RPMI7951 (cell line): ENCODE measurements around the gene TBC1D5. TPM values are rescaled to one million over a fixed set of nuclear protein-coding genes. Genes with fewer than 3 reads are reported as not detected.
"Not testable (repeated sequence)": the region's sequence is repeated elsewhere in the genome, so short reads cannot be mapped to it uniquely, and the experiment has no call there.

Source experiments
- DNase-seq: peaks from one replicate; pipeline ENCODE4 v3.0.0-alpha.2; 2012; ENCODE audit warnings: low read depth
- total RNA-seq: library from RNA; depleted of rRNA; stranded (reverse); fragments of >200 nt; shearing (Covaris generic); gene quantifications from 2 replicates; pipeline ENCODE4 v1.2.3, GENCODE V29; 2014

Gene TBC1D5
- total RNA-seq, 1 experiment from 2014 or later = 78.2 TPM

DNA sequence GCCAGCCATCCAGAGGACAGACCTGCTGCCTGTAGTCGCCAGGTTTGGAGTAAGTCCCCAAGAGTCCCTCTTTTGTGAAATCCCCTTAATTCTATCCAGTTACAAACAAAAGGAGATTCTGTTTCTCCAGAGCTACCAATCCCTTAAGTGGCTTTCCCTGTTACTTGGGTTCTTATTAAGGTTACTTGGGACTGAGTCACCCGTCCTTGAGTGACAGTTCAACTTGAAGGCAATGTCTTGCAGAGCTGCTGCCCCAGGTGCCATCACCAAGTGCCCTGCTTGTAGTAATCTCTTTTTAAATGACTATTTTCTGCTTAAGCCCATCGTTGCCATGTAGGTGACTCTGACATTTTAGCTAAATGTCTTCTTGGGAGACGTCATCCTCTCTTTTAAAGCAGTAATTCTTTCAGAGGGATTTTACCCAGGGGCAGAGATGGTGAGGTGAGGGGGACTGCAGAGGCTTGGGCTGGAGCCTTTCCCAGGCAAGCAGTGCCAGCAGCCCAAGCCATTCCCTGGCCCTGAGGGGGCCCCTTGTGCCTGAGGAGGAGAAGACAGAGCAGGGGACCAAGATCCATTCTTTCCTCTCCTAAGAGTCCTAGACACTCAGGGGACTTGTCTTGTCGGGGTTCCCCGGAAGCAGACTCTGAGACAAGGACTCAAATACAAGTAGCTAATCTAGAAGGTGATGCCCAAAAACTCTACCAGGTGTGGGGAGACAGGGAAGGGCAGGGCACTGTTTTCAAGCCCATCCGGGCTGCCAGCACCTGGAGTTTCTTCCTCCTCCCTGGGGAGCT is 604.0 kb downstream of the TBC1D5 start:
- DNase-seq = no peak

DNA sequence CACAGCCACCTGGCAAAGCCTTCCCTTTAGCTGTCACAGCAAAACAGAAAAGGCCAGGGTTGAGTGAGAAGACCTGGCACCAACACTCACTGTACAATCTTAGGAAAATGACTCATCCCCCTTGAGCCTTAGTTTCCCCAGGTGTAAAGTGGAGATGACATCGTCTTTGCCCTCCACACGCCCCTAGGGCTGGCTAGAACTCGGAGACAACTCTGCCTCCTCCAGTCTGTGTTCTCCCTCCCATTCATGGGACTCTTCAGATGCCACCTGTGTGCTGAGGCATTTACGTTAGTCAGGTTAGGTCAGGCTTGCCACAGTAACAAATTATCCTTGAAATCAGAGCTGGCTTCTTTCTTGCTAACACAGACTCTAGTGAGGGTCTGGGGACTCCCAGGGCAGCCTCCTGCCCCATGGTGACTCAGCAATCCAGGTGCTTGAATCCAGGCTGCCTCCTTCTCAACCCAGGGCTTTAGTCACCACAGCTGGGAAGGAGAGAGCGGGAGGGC is 605.1 kb downstream of the TBC1D5 start:
- no peak for DNase-seq

DNA sequence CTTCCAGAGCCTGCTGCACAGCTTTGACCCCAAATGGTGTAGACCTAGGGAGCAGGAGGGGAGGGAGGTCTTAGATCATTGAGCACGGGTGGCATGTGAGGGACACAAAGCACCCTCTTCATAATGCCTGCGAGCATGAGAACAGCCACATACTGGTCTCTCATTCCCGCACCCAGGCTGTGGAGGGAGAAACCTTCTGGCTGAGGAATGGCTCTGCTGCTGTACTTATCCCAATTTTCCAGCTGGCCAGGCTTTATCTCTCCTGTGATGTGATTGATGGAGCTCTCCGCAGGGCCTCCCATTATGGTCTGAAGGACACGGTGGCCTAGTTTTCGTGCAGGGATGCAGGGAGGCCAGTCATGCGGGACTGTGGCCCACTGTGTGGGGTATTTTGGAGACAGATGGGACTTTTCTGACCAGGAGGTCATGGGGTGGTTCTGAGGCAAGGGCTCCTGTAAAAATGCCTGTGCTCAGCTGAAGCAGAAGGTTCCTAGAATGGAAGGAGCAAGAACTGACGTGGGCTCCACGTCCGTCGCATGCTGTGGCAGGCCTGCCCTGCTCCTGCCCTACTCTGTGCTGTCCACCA is 606.2 kb downstream of the TBC1D5 start:
- no peak for DNase-seq

DNA sequence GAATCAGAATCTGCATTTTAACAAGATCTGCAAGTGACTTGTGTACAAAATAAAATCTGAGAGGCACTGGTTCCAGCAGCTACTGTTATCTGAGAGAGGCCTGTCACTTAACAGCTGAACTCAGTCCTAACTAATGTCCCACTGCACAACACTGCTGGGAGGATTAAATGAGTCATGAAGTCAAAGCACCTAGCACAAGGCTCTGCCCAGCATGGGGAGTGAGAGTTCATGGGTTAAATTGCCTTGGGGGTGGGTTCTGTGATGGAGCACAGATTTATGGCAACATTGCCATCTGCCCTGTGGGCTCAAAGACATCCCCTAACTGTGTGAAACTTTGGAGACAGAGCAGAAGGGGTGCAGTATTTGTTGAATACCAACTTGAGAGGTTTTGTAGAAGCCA is 606.7 kb downstream of the TBC1D5 start:
- no peak for DNase-seq

DNA sequence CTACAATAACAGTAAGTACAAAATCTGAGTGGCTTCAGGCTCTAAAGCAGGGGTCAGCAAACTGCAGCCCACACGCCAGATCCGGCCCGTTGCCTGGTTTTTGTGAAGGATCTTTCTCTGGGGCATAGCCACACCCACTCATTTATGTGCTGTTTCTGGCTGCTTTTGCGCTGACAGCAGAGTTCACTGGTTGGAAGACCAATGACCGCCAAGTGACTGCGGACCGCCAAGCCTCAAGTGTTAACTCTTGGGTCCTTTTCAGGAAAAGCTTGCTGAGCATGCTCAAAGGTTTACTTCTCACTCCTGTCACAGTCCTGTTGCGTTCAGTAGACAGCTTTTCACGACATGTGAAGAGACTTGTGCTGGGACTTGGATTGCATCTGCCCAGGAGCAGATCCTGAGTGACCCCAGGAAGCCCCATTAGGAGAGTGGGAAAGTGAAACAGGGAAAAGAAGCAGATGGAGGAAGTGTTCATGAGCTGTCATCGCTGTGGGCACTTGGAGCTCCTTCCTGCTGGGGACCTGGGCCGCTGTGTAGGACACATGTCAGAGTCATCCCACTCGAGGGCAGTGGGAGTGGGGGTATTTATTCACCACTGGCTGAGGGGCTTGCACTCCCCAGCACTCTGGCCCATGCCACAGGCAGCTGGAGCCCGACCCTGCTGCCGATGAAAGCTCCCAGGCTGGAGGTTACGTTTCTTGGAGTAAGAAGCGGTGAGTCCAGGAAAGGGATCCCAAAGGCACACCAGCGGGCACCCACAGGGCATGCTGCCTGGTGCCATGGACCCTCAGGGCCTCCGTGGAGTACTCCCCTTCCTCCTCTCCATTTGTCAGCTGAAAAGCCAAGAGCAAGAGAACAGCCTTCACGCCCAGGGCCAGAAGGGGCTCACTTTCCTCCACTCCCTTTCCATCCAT is 608.5 kb downstream of the TBC1D5 start:
- DNase-seq = peak; percentile 39

DNA sequence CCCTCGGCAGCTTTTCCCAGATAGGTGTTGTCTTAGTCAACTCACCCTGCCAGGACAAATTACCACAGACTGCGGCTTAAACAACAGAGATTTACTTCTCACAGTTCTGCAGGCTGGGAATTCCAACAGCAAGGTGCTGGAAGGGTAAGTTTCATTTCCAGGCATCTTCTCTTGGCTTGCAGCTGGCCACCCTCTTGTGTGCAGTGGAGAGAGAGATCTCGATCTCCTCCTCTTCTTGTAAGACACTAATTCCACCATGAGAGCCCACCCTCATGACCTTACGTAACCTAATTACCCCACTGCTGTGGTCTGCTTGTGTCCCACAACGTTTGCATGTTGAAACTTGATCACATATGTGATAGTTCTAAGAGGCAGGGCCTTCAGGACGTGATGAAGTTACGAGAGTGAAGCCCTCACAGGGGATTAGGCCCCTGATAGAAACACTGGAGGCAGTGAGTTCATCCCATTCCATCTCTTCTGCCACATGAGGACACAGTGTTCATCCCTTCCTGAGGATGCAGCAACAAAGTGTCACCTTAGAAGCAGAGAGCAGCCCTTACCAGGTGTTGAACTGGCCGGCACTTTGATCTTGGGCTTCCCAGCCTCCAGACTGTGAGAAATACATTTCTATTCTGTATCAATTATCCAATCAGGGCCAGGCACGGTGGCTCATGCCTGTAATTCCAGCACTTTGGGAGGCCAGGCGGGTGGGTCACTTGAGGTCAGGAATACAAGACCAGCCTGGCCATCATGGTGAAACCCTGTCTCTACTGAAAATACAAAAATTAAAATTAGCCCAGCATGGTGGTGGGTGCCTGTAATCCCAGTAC is 609.9 kb downstream of the TBC1D5 start:
- no peak for DNase-seq

DNA sequence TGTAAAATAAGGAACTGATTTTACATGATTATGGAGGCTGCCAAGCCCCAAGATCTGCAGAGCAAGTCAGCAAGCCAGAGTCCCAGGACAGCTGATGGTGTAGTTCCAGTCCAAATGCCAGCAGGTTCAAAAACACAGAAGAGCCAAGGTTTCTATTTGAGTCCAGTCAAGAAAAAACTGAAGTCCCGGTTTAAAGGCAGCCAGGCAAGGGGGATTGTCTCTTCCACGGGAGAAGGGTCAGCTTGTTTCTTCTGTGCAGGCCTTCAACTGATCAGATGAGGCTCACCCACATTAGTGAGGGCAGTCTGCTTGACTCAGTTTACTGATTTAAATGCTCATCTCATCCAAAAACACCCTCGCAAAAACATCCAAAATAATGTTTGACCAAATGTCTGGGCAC is 611.5 kb downstream of the TBC1D5 start:
- no peak for DNase-seq

DNA sequence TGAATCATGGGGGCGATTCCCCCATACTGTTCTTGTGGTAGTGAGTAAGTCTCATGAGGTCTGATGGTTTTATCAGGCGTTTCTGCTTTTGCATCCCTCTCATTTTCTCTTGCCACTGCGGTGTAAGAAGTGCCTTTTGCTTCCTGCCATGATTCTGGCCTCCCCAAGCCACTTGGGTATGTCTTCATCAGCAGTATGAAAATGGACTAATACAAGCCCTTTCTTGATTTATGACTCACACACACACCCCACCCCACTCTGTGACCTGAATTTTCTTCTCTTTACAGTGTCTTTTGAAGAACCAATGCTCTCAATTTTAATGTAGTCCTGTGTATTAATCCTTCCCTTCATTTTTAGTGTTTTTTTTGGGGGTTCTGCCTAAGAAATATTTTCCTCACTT is 612.9 kb downstream of the TBC1D5 start:
- DNase-seq = no peak

DNA sequence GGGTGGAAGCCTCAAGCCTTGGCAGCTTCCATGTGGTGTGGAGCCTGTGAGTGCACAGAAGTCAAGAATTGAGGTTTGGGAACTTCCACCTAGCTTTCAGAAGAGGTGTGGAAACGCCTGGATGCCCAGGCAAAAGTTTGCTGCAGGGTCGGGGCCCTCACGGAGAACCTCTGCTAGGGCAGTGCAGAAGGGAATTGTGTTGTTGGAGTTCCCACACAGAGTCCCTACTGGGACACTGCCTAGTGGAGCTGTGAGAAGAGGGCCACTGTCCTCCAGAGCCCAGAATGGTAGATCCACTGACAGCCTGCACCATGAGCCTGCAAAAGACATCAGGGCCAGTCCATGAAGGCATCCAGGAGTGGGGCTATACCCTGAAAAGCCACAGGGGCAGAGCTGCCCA is 613.8 kb downstream of the TBC1D5 start:
- not testable (repeated sequence) for DNase-seq

DNA sequence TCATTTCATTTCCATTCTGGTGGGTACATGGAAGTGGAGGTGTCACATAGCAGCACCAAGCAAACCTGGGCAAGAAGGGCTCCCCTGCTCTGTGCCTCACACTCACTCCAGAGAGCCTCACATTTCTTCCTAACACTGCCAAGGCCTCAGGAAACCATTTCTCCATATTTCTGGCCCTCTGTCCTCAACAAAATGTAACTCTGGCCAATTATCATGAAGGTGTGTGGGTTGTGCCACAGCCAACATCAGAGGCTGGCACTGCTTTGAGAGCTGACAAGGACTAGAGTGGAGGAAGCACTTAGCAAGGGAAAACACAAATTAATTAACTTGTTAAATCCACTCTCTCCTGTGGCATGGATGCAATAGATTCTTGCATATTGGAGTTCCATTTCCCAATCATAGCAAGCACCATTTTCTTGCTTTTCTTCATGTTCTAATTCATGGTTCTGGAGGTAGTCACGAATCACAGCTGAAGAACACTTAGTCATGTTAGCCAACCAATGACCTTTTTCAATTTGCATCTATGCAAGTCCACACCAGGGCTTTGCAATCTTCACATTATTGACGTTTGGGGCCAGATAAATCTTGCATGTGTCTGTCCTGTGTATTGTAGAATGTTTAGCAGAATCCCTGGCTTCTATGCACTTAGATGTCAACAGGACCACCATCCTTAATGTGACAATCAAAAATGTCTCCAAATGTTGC is 616.5 kb downstream of the TBC1D5 start:
- no peak for DNase-seq

DNA sequence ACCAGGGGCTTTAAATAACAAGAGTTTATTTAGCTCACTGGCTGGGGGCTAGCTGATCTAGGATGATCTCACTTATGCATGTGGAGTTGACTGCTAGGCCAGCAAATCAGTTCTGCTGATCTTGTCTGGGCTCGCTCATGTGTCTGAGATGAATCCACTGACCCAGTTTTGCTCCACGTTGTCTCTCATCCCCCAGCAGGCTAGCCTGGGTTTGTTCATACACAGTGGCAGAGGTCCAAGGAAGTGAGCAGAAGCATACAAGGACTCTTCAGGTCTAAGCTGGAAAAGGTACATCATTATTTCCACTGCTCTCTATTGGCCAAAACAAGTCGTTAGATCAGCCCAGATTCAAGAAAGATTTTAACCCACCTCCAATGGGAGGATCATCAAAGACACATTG is 619.7 kb downstream of the TBC1D5 start:
- no peak for DNase-seq

DNA sequence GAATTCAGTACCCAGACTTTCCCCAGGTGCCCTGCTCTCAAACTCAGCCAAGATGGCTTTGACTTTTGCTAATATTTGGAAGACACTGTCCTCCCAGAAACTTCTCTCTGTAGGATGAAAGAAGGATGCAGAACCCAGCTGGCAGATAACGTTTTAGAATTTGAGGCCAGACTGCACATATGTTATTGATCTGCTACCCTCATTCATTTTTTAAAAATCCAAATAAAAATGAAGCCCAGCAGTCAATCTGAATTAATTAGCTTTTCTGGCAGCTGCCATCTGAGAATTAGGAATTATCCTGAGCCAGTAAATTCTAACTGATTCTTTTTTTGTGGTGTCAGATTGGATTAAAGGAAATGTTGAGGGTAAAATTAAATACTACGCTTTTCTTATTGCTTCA is 621.1 kb downstream of the TBC1D5 start:
- DNase-seq = no peak

DNA sequence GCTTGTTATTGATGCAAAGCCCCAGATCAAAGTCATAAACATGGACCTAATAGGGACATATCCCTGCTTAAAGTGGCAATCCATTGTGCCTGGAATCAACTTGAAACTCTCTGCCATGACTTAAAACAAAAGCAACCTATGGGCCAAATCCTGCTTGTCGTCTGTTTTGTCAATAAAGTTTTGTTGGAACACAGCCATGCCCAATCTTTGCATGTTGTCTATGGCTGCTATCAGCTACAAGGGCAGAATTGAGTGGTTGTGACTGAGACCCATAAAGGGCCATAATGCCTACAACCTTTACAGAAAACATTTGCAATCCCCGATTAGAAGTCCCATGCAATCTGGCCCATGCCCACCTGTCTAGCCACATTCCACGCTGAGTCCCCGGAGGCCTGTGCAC is 622.3 kb downstream of the TBC1D5 start:
- no peak for DNase-seq

DNA sequence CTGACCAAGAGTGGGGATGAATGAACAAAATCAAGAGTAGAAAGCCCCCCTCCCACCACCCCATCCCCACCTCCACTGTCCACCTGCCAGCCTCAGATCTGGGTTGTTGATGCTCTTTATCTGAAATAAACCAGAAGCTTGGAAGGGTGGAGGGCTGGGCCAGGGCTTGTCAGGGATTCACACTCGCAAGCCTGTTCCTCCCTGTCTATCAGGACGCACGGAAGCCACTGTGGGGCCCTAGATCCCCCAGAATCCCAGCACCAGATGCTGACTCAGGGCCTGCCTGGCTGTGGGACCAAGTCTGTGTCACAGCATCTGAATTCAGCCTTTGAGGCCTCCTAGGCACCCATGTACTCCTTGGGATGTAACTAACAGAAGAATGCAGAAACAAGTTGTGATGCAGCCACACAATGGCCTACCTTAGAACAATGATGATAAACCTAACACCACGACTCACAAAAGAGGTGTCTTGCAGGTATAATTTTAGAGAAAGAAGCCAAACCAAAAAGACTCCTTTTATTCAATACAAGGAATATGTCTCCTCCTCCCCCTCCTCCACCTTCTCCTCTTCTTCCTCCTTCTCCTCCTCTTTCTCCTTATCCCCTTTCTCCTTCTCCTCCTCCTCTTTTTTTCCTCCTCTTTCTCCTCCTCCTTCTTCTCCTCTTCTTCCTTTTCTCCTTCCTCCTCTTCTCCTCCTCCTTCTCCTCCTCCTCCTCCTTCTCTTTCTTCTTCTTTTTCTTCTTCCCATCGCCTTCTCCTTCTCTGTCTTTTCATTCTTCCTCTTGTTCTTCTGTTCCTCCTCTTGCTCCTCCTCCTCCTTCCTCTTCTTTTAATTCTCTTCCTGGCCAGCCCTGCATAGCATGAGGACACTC is 623.0 kb downstream of the TBC1D5 start:
- DNase-seq = no peak

DNA sequence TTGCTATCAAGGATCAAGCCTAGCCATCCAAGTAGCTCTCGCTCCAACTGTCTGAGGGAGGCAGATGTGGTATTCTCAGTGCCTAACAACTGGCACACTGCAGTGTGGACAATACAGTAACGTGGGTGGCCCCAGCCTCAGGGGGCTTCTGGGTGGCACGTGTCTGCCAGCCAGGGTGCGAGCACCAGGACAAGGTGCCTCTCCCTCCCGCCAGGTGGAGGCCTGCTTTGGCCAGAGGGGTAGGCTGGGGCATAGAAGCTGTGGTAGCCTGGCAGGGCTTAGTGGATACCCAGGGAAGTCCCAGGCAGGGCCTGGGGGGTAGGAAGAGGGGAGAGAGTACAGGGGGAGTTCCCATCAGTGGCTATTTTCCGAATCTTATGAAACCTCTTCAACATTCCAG is 623.7 kb downstream of the TBC1D5 start:
- no peak for DNase-seq

DNA sequence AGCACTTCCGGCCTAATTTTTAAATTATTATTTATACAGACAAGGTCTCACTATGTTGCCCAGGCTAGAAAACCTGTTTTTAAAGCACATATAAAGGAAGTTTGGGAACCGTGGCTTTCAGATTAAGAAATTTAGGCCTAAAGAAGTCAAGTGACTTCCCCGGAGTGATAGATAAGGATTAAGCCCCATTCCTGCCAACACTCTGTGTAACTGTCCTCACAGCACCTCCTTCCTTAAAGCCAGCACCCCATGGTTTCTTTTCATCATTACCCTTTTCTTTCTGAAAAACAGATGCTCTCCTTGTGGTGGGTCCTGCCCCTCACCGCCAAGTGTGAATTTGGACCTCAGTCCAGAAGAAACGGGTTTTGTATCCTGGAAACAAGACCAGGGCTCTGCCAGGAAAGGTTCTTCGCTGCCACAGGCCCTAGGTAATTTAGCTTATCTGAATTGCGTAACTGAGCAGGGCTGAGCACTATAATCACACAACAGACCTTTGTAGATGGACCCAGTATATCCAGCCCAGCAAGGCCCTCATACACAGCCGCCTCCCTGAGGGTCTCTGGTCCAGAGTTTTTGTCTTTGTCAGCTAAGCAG is 626.3 kb downstream of the TBC1D5 start:
- no peak for DNase-seq

DNA sequence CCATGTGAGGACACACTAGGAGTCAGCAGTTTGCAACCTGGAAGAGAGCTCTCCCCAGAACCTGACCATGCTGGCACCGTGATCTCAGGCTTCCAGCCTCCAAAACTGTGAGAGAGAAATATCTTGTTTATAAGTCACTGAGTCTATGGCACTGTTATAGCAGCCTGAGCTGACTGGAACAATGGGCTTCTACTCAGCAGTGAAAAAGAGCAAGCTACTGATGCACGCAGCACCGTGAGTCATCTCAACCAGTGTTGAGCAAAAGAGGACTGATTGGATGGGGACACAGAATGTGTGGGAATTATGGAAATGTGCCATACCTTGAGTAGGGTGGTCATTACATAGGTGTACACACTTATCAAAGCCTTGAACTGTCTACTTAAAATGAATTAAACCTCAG is 627.2 kb downstream of the TBC1D5 start:
- peak; percentile 14 for DNase-seq

DNA sequence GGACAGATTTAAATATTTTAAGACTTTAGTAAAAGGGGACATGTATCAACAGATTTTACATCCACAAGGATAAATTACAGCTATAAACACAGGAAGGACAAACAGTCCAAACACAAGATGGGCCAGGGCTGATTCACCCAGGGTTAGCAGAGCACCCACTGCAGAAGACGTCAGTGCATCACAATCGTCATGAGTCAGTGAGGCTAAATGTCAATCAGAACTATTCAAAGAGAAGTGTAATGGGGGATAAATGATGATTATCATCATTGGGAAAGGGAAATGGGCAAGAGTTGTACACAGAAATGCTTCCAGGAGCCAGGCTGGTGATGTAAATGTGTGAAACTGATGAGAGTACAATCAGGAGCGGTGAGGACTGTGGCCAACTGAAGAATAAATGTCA is 630.8 kb downstream of the TBC1D5 start:
- no peak for DNase-seq

DNA sequence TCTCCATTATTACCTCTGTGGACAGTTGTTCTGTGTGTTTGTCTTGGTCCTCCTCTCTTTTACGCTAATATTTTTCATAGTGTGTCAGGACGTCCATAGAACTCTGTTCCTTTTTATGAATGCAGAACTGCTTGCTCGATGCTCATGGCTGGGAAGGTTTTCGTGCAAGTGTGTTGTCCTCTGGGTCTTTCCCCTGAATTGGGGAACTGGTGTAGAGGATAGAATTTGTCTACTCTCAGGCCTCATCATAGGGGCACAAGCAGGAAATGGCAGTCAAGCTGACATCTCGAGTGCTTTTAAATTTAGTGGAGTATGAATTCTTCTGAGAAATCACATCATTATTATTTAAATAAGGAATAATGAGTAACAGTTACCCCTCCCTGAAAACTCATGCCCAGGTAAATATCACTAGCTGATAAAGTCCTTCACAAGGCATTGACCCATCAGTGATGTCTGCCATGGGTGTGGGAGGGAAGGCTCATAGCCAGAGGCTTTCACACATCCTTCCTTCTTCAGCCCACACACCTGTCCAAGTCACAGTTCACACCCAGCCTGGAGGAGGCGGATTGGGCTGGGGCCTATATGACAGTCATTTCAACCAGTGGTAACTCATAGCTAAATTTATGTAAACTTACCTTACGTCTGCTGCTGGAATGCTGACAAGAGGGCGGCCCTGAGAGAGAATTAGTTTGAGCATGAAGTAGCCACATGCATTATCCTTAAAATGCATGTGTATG is 631.6 kb downstream of the TBC1D5 start:
- no peak for DNase-seq
